Nephron (organoid): Measurements from ENCODE around the gene TRMT112.
A peak's percentile ranks its signal among the peaks of the same experiment; 100 is the strongest.

Experiments
- H3K27ac Mint-ChIP-seq, 3 experiments: 2 replicates each; pipeline ENCODE4 v1.8.0; 2020; ENCODE audit warnings: mixed read lengths in 3 of 3, mild to moderate bottlenecking in 2 of 3, moderate library complexity in 1 of 3
- H3K27me3 Mint-ChIP-seq: 2 replicates; pipeline ENCODE4 v1.8.0; 2021; ENCODE audit warnings: low read depth, mild to moderate bottlenecking, moderate library complexity, mixed read lengths
- H3K36me3 Mint-ChIP-seq: 2 replicates; pipeline ENCODE4 v1.8.0; 2020; ENCODE audit warnings: low read depth, mixed read lengths
- H3K4me1 Mint-ChIP-seq: 2 replicates; pipeline ENCODE4 v1.8.0; 2020; ENCODE audit warnings: mixed read lengths
- H3K4me3 Mint-ChIP-seq, 3 experiments: 2 replicates each; pipeline ENCODE4 v1.8.0; 2020; ENCODE audit warnings: mild to moderate bottlenecking in 3 of 3, mixed read lengths in 3 of 3, moderate library complexity in 2 of 3
- H3K9me3 Mint-ChIP-seq: 2 replicates; pipeline ENCODE4 v1.8.0; 2020; ENCODE audit warnings: mixed read lengths
- TF ChIP-seq, protein P1 (sequence below), 3 experiments: fragments of 200-600 bp; sonication (generic); IDR thresholded peaks; one replicate each; pipeline ENCODE4 v1.5.0; 2021; ENCODE audit warnings: antibody characterized with exemption in 3 of 3; ENCODE audit not compliant: unreplicated experiment in 3 of 3

The TRMT112 gene

DNA sequence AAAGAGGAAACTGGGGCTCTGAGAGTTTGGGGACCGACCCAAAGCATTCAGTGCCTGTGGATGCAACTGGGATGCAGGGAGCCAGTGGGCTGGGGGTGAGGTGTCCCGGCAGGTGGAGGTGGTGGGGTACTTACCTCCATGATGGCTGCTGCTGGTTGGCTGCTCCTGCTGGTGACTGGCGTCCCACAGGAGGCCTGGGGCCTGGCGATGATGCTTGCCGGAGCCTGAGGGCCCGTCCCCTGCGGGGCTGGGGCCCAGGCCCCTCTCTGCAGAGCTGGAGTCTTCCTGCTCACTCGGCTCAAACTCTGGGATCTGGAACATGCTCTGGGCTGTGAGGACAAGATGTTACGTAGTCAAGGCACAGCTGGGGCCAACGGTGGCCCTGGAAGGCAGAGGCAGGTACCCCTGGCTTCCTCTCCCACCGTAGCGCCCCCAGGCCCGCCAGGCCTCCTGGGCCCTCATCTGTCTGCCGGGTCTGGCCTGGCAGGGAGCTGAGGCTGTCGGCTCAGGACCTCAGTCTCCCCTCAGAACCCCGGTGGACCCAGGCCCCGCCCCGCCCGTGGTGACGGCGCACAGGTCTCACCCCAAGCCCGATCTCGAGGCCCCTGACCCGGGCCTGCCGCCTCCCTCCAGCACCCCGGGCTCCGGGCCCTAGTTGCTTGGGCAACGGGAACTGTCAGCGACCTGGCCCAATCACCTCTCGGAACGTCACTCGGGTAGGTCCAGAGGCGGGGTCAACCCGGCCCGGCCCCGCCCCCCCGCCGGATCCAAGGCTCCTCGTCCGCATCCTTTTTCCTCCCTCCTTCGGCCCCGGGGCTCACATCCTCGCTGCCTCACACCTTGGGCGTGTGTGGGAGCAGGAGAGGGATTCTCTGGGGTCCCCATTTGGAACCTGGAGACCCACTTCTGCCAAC is 33.1 kb downstream of the TRMT112 start, which contains the start of gene BAD:
Gene BAD, minus strand, starts transcription at position 618 of the 914 bp plus-strand sequence. Its CDS starts 297 bp downstream, at position 321.
- H3K4me1 Mint-ChIP-seq = peaks cover 8% of the 10 kb centered on the region
- TF ChIP-seq, protein P1, sequence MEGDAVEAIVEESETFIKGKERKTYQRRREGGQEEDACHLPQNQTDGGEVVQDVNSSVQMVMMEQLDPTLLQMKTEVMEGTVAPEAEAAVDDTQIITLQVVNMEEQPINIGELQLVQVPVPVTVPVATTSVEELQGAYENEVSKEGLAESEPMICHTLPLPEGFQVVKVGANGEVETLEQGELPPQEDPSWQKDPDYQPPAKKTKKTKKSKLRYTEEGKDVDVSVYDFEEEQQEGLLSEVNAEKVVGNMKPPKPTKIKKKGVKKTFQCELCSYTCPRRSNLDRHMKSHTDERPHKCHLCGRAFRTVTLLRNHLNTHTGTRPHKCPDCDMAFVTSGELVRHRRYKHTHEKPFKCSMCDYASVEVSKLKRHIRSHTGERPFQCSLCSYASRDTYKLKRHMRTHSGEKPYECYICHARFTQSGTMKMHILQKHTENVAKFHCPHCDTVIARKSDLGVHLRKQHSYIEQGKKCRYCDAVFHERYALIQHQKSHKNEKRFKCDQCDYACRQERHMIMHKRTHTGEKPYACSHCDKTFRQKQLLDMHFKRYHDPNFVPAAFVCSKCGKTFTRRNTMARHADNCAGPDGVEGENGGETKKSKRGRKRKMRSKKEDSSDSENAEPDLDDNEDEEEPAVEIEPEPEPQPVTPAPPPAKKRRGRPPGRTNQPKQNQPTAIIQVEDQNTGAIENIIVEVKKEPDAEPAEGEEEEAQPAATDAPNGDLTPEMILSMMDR (IDR thresholded peaks at IDR 0.05; ENCODE audit: unreplicated experiment in 3 of 3) = no peak
- H3K36me3 Mint-ChIP-seq = peaks cover 22% of the 10 kb centered on the region
- H3K9me3 Mint-ChIP-seq = no peaks in the 10 kb centered on the region
- peak within 1 kb of the TSS; percentile 90 to 93 (median 93) for H3K4me3 Mint-ChIP-seq
- H3K27me3 Mint-ChIP-seq = peaks cover 13% of the 10 kb centered on the region
- H3K27ac Mint-ChIP-seq = peak within 1 kb of the TSS; percentile 35 to 88 (median 86)

DNA sequence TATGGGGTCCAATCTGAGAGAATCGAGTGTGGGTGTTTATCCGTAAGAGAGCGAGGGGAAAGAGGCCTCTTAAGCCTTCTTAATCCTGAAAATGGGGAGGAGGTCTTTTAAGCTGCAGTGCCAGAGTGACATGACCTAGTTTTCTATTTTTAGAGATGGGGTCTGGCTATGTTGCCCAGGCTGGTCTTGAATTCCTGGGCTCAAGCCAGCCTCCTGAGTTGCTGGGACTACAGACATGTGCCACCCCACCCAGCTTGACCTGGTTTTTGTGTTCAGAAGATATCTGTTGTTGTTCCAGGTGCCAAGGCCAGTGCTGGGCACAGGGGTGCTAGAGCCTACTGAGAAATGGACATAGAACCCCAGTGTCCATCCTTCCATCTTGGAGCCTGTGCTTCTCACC is 34.3 kb downstream of the TRMT112 start:
- H3K4me1 Mint-ChIP-seq = peaks cover 12% of the 10 kb centered on the region
- no peaks in the 10 kb centered on the region for H3K9me3 Mint-ChIP-seq
- H3K36me3 Mint-ChIP-seq = peaks cover 24% of the 10 kb centered on the region
- TF ChIP-seq, protein P1 (IDR thresholded peaks at IDR 0.05; ENCODE audit: unreplicated experiment in 3 of 3) = no peak
- no peak overlapping the region for H3K27ac Mint-ChIP-seq
- peaks cover 3% of the 10 kb centered on the region for H3K27me3 Mint-ChIP-seq
- H3K4me3 Mint-ChIP-seq = peak overlapping the region; percentile 85 to 90 (median 88)

DNA sequence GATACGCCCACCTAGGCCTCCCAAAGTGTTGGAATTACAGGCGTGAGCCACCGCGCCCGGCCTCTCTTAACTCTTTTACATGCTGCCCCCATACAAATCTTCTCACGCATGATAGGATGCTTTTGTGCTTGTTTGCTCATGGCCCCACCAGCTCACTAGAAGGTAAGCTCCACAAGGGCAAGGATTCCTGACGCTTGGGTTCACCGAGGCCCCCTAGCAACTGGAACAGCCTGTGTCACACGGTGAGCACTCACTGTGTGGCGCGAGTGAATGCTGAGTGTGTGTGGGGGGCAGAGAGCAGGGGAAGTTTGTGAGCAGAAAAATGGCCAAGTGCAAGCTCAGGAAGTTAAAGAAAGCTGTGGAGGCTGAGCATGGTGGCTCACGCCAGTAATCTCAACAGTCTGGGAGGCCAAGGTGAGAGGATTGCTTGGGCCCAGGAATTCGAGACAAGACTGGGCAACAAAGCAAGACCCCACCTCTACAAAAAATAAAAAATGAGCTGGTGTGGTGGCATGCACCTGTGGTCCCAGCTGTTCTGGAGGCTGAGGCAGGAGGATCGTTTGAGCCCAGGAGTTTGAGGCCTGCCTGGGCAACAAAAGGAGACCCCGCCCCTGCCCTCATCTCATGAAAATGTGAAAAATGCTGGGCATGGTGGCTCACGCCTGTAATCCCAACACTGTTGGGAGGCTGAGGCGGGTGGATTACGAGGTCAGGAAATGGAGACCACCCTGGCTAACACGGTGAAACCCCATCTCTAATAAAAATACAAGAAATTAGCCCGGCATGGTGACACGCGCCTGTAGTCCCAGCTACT is 35.2 kb downstream of the TRMT112 start:
- Mint-ChIP-seq H3K27ac (no peak overlapping the region), H3K36me3 (peaks cover 24% of the 10 kb centered on the region), H3K4me3 (peak overlapping the region; percentile 49 to 75 (median 56)), H3K27me3 (no peaks in the 10 kb centered on the region), H3K9me3 (no peaks in the 10 kb centered on the region), H3K4me1 (peaks cover 12% of the 10 kb centered on the region)
- TF ChIP-seq, protein P1 (IDR thresholded peaks at IDR 0.05; ENCODE audit: unreplicated experiment in 3 of 3) = no peak

DNA sequence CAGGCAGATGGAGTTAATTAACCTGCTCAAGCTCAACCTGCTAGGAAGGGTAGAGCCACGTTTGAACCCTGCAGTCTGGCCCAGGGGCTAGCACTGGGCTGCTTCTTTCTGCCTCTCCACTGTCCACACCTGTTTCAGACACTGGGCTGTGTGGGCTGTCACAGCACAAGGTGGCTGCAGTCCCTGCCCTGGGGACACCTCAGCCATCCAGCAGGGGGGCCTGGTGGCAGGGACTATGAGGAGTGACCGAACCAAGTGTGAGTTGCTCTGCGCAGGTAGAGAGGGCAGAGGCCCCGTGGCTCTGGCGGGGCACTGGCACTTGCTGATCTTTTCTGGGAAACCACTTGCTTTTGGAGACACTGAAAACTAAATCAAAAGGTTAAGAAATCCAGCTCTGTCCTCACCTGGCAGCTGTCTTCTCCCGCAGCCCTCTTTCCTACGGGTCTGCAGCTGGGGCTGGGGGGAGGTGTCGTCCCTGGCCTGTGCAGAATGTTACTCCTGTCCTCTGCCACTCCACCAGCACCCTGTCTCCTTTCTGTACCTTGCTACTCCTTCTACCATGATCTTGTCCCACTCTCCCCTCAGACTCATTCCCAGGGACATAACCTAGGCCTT is 38.7 kb downstream of the TRMT112 start:
- H3K27me3 Mint-ChIP-seq = no peaks in the 10 kb centered on the region
- TF ChIP-seq, protein P1 (IDR thresholded peaks at IDR 0.05; ENCODE audit: unreplicated experiment in 3 of 3) = no peak
- peaks cover 24% of the 10 kb centered on the region for H3K36me3 Mint-ChIP-seq
- peak overlapping the region in 1 of 3 experiments; percentile 16 for H3K27ac Mint-ChIP-seq
- no peaks in the 10 kb centered on the region for H3K9me3 Mint-ChIP-seq
- H3K4me1 Mint-ChIP-seq = peaks cover 4% of the 10 kb centered on the region
- no peak overlapping the region for H3K4me3 Mint-ChIP-seq

DNA sequence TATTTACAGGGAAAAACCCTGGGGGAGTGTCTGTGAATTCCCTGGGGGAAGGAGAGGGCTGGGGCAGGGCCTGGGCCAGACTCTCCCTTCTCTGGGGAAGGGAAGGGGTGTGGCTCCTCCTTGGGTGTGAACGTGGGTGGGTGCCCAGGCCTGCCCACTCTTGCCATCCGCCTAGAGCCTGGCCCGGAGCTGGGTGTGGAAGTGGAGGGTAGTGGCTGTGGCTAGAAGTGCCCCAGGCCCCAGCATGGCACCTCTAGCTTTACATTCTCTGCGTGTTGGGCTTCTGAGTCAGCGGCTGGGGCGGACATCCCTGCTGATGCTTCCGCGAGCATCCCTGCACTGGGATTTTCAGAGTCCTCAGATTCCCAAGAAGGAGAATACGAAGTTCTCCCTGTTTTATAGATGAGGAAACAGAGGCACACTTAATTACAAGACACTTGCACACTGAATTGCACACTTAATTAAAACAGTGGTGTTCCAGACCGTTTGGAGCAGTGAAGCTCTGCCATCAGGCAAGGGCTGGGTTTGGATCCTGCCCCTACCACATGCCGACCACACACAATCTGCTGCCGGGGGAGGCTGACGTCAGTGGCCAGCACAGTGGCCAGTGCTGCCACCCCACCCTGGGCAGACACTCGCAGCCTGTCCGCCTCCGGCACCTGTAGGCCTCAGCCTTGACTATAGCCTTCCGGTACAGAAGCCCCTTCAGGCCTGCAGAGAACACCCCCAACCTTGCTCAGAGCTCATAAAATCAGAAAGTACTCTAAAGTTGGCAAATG is 40.5 kb downstream of the TRMT112 start:
- TF ChIP-seq, protein P1 (IDR thresholded peaks at IDR 0.05; ENCODE audit: unreplicated experiment in 3 of 3) = no peak
- Mint-ChIP-seq H3K4me3 (no peak overlapping the region), H3K27me3 (no peaks in the 10 kb centered on the region)

More for the DNA sequence above, 40.5 kb downstream of the TRMT112 start:
- Mint-ChIP-seq H3K4me1 (peaks cover 4% of the 10 kb centered on the region), H3K36me3 (peaks cover 18% of the 10 kb centered on the region), H3K9me3 (no peaks in the 10 kb centered on the region), H3K27ac (no peak overlapping the region)
